Spleen (tissue), 11 donors: ENCODE results near the gene SMARCD3. TPM values are rescaled to one million over a fixed set of nuclear protein-coding genes. Genes with fewer than 3 reads are reported as not detected.

Experiments used
- DNase-seq: peaks from one replicate; pipeline ENCODE4 v3.0.0-alpha.2; 2020
- H3K27ac ChIP-seq, 8 donors: fragments of 200-600 bp; sonication (generic) in 7 of 8; 1 replicate in 4 of 8; 2 replicates in 4 of 8; pipeline versions ENCODE4 v1.5.0 to v1.8.0; 2016 to 2021; ENCODE audit warnings: inconsistent platforms in 4 of 8, mild to moderate bottlenecking in 4 of 8, moderate library complexity in 1 of 8
- H3K27me3 ChIP-seq, 7 donors: fragments of 200-600 bp; sonication (generic) in 6 of 7; replicated peaks in 1 of 7; 1 replicate in 4 of 7; 2 replicates in 3 of 7; pipeline versions ENCODE4 v1.5.0 to v1.8.0; 2016 to 2021; ENCODE audit warnings: inconsistent platforms in 3 of 7, mild to moderate bottlenecking in 1 of 7
- H3K36me3 ChIP-seq, 6 donors: fragments of 200-600 bp; sonication (generic) in 5 of 6; 1 replicate in 4 of 6; 2 replicates in 2 of 6; pipeline versions ENCODE4 v1.5.0 to v1.8.0; 2016 to 2021; ENCODE audit warnings: inconsistent platforms in 2 of 6
- H3K4me1 ChIP-seq, 6 donors: fragments of 200-600 bp; sonication (generic) in 5 of 6; 1 replicate in 3 of 6; 2 replicates in 3 of 6; pipeline versions ENCODE4 v1.5.0 to v1.8.0; 2016 to 2021; ENCODE audit warnings: inconsistent platforms in 3 of 6
- H3K4me3 ChIP-seq, 8 donors: fragments of 200-600 bp; sonication (generic) in 7 of 8; 1 replicate in 4 of 8; 2 replicates in 4 of 8; pipeline versions ENCODE4 v1.5.0 to v1.8.0; 2016 to 2021; ENCODE audit warnings: inconsistent platforms in 4 of 8, mild to moderate bottlenecking in 4 of 8, moderate library complexity in 2 of 8
- H3K9me3 ChIP-seq, 8 donors: fragments of 200-600 bp; sonication (generic) in 7 of 8; 1 replicate in 4 of 8; 2 replicates in 4 of 8; pipeline versions ENCODE4 v1.5.0 to v1.8.0; 2016 to 2021; ENCODE audit warnings: inconsistent platforms in 4 of 8
- CTCF ChIP-seq, 11 experiments: fragments of 200-600 bp in 7 of 11; fragments of 450-650 bp in 4 of 11; sonication (generic) in 4 of 11; IDR thresholded peaks in 8 of 11; conservative IDR thresholded peaks in 3 of 11; 1 replicate in 7 of 11; 2 replicates in 4 of 11; pipeline versions ENCODE4 v1.4.0 to v1.8.0; 2016 to 2021; ENCODE audit warnings: antibody characterized with exemption in 11 of 11, inconsistent platforms in 4 of 11, mild to moderate bottlenecking in 1 of 11
- POLR2A ChIP-seq, 3 donors: fragments of 450-650 bp; IDR thresholded peaks; one replicate each; pipeline ENCODE4 v1.5.1; 2017; ENCODE audit warnings: antibody characterized with exemption in 3 of 3, mild to moderate bottlenecking in 1 of 3
- POLR2AphosphoS5 ChIP-seq, 3 donors: sonication (generic); formaldehyde crosslinking; IDR thresholded peaks; one replicate each; pipeline ENCODE4 v1.5.1; 2017; ENCODE audit warnings: antibody characterized with exemption in 3 of 3
- WGBS, 5 donors: extraction: QIAGEN DNeasy Blood & Tissue Kit in 3 of 5; methylation state at CpG; one replicate each; pipeline versions ENCODE4 v1.1.5 to v1.1.7; 2013 to 2018; 5-methylcytosine and 5-hydroxymethylcytosine counted together
- intact Hi-C: fragments of 100-400 bp; cut with DNase I; formaldehyde crosslinking; loops from one replicate; pipeline ENCODE4 v1.15.0; 2023; ENCODE audit warnings: low total_unique reads
- polyA plus RNA-seq, 3 donors: library from polyadenylated mRNA; stranded (reverse); fragments of 200-250 nt; gene quantifications; one replicate each; pipeline ENCODE4 v1.2.1, GENCODE V29; 2013
- total RNA-seq, 7 donors: library from RNA; depleted of rRNA in 3 of 7; stranded (reverse); fragments of >200 nt in 3 of 7; fragmentation: NEBNext Ultra II Directional in 4 of 7; extraction: Animal tissue kit (Norgen Biotek cat#: 25700) in 4 of 7; gene quantifications; one replicate each; pipeline versions ENCODE4 v1.1.0 to v1.2.1, GENCODE V29; 2016 to 2021
- donor health status: healthy with polysubstance abuse.
- donor health status: DM: no; HTN: no; CAD: no; lungs with moderate emphysema.
- donor health status: DM: no; HTN: no; CAD: no.
- donor health status: Bipolar disorder and iron deficiency.
- donor health status: healthy.
- donor health status: DM: no; HTN: no; CAD: no.
- donor health status: DM: yes; HTN: yes; CAD: no.

The SMARCD3 gene
- total and polyA plus RNA-seq, 10 donors, result 8.8 to 40.2 (median 16.5) TPM

DNA sequence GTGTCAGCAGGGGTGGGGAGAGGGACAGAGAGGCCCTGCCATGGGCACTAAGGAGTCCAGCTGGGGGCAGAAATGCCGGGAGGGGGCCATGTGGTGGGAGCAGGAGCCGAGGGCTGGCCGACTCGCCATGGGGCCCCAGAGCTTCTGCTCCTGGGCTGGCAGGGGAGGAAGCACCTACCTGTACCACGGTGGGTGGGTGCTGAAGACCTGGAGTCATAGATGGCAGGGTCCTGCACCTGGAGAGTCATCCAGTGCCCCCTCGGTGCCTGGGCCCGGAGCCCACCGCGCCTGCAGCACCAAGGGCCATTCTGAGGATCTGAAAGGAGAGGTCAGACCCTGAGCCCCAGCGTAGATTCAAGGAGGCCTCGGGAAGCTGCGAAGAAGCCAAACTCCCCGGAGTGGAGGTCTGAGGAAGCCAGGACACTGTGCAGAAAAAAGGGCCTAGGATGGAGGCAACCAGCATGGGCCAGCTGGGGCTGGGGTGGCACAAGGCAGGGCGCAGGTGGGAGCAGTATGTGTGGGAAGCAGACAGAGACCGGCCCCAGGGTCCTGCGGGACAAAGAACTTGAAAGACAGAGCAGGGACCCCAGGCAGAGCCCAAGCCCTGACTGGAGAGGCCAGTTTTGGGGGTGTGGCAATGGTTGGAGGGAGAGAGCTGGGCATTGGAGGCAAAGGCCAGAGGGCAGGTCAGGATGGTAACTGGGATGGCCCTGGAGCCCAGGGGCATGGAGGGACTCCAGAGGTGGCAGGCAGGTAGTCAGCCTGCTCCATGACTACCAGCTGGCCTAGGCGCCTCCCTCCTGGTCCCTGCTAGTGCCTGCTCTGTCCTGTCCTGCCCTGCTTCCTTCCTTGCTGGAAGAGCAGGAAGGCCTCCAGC lies 26.7 kb upstream of the SMARCD3 start:
- Histone ChIP-seq H3K4me1 (peaks cover 3 to 68% (median 44%) of the 10 kb centered on the region in 6 donors), H3K27me3 (peaks cover 0 to 46% (median 0%) of the 10 kb centered on the region in 7 donors), H3K9me3 (no peaks in the 10 kb centered on the region), H3K27ac (peak overlapping the region in 2 of 8 donors; percentile 75 to 80), H3K4me3 (peak overlapping the region in 1 of 8 donors; percentile 72), H3K36me3 (no peaks in the 10 kb centered on the region)
- no peak for DNase-seq
- WGBS, 5 donors, result 81 to 91% (median 84%) methylated on average over 15 to 17 of the region's 17 CpGs
- intact Hi-C loops, result no loop called here
- TF ChIP-seq POLR2A (IDR thresholded peaks at IDR 0.05), result no peak
- TF ChIP-seq CTCF (IDR thresholded peaks at IDR 0.05 in 8 of 11, conservative IDR thresholded peaks at IDR 0.05 in 3 of 11), result no peak
- no peak for TF ChIP-seq POLR2AphosphoS5 (IDR thresholded peaks at IDR 0.05)

DNA sequence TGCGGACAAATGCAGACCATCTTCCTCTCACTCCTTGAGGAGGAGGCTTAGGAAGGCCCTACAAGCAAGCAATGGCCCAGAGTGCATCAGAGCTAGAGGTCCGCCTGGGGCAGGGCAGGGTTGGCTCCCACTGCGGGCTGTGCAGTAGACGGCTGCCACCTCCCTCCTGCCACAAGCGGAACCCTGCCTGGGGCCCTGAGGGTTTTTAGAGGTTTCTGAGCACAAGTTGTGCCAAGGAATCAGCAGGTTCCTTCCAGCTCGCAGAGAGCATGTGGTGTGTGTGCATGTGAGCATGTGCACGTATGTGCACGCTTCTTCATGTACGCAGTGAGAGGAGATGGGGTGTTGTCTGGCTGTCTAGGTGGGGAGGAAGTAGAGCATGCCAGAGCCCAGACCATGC lies 25.9 kb upstream of the SMARCD3 start:
- 62 to 81% (median 78%) methylated on average over 4 to 9 of the region's 9 CpGs for WGBS, 5 donors
- peak overlapping the region in 5 of 8 donors; percentile 14 to 80 (median 75) for H3K27ac ChIP-seq

GRCh38 chr7:151273651-151274390 lies 25.3 kb upstream of the SMARCD3 start:
- intact Hi-C loops, result no loop called here
- TF ChIP-seq POLR2A (IDR thresholded peaks at IDR 0.05) (no peak), CTCF (IDR thresholded peaks at IDR 0.05 in 8 of 11, conservative IDR thresholded peaks at IDR 0.05 in 3 of 11) (no peak), POLR2AphosphoS5 (IDR thresholded peaks at IDR 0.05) (peak in 1 of 3 donors; percentile 57)
- Histone ChIP-seq H3K27ac (peak overlapping the region in 5 of 8 donors; percentile 14 to 80 (median 75)), H3K4me3 (no peak overlapping the region), H3K36me3 (no peaks in the 10 kb centered on the region), H3K9me3 (no peaks in the 10 kb centered on the region), H3K27me3 (peaks cover 0 to 36% (median 0%) of the 10 kb centered on the region in 7 donors), H3K4me1 (peaks cover 3 to 68% (median 44%) of the 10 kb centered on the region in 6 donors)
- peak; percentile 88 for DNase-seq
- 57 to 76% (median 70%) methylated on average over 5 to 9 of the region's 9 CpGs for WGBS, 5 donors

More for the DNA sequence above, 25.9 kb upstream of the SMARCD3 start:
- peaks cover 0 to 39% (median 0%) of the 10 kb centered on the region in 7 donors for H3K27me3 ChIP-seq
- no peak overlapping the region for H3K4me3 ChIP-seq
- intact Hi-C loops, result no loop called here
- peaks cover 3 to 68% (median 44%) of the 10 kb centered on the region in 6 donors for H3K4me1 ChIP-seq
- H3K9me3 ChIP-seq, result no peaks in the 10 kb centered on the region
- TF ChIP-seq POLR2AphosphoS5 (IDR thresholded peaks at IDR 0.05), result no peak
- H3K36me3 ChIP-seq, result no peaks in the 10 kb centered on the region
- DNase-seq, result no peak

DNA sequence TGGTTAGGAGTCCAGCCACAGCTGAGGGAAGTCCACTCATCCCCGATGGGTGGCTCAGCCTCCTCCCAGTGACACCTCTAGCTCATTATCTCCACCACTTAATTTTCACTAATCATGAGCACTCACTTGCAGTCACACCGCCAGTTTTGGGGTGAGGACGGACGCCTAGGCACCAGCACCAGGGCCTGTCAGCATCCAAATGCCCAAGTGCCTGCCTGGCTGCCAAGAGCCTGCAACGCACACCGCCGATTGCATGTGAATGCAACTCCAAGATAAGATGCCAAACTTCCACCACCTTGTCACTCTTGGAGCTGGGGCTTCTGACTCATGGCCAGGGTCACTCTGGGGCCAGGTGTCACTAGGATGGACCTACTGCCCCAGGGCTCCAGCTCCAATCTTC lies 24.4 kb upstream of the SMARCD3 start:
- Histone ChIP-seq H3K36me3 (no peaks in the 10 kb centered on the region), H3K4me3 (no peak overlapping the region), H3K27ac (peak overlapping the region in 5 of 8 donors; percentile 59 to 80 (median 75)), H3K27me3 (peaks cover 0 to 34% (median 0%) of the 10 kb centered on the region in 7 donors), H3K4me1 (peaks cover 3 to 68% (median 44%) of the 10 kb centered on the region in 6 donors), H3K9me3 (no peaks in the 10 kb centered on the region)
- no peak for DNase-seq
- intact Hi-C loops, result no loop called here
- TF ChIP-seq POLR2A (IDR thresholded peaks at IDR 0.05) (no peak), CTCF (IDR thresholded peaks at IDR 0.05 in 8 of 11, conservative IDR thresholded peaks at IDR 0.05 in 3 of 11) (no peak), POLR2AphosphoS5 (IDR thresholded peaks at IDR 0.05) (no peak)
- WGBS, 5 donors, result 87 to 95% (median 92%) methylated on average over 7 of the region's 7 CpGs
